ENCODE results near the gene MICU1. TPM values are rescaled to one million over a fixed set of nuclear protein-coding genes. Genes with fewer than 3 reads are reported as not detected.

MICU1 gene
- total and polyA plus RNA-seq, 12 donors = 34.2 to 54.1 (median 44.3) TPM

- Histone ChIP-seq H3K27ac (peak overlapping the region; percentile 36 to 88 (median 84)), H3K4me1 (peaks cover 2 to 20% (median 11%) of the 10 kb centered on the region in 9 donors), H3K4me3 (peak overlapping the region; percentile 66 to 95 (median 81)), H3K9me3 (no peaks in the 10 kb centered on the region), H3K27me3 (no peaks in the 10 kb centered on the region), H3K36me3 (peaks cover 0 to 9% (median 0%) of the 10 kb centered on the region in 9 donors)
- intact Hi-C loops (cut with DNase I) = loop anchor here in 5 of 10 donors (5.0 kb wide), 2 partner anchors 67 to 207 kb away; partner anchors contain the start of gene MCU (in 2 of the 5)
- TF ChIP-seq CTCF (IDR thresholded peaks at IDR 0.05) = no peak
- peak in 3 of 8 donors; percentile 3 to 4 (median 3) for ATAC-seq
- no peak for DNase-seq
- WGBS, 2 donors = 1 to 2% methylated on average over 10 of the region's 10 CpGs
These were observed 637 bp downstream of the MICU1 start for GRCh38 chr10:72625276-72625607.

- TF ChIP-seq CTCF (IDR thresholded peaks at IDR 0.05) = no peak
- ATAC-seq = no peak
- 100% methylated on average over 1 of the region's 1 CpG for WGBS, 2 donors
These were observed 3.6 kb downstream of the MICU1 start for GRCh38 chr10:72622271-72622670.

GRCh38 chr10:72616716-72617115 is 9.2 kb downstream of the MICU1 start:
- peak in 6 of 8 donors; percentile 29 to 86 (median 73) for ATAC-seq
- intact Hi-C loops (cut with DNase I) = no loop called here
- 42 to 65% methylated on average over 1 of the region's 1 CpG for WGBS, 2 donors
- H3K9me3 ChIP-seq = peaks cover 0 to 10% (median 0%) of the 10 kb centered on the region in 11 donors
- peaks cover 0 to 4% (median 0%) of the 10 kb centered on the region in 9 donors for H3K36me3 ChIP-seq
- H3K4me1 ChIP-seq = peaks cover 0 to 23% (median 10%) of the 10 kb centered on the region in 9 donors
- DNase-seq = peak in 1 of 2 donors; percentile 51
- TF ChIP-seq CTCF (IDR thresholded peaks at IDR 0.05) = no peak
- peak overlapping the region in 3 of 10 donors; percentile 2 to 58 (median 30) for H3K27ac ChIP-seq
- no peak overlapping the region for H3K4me3 ChIP-seq
- H3K27me3 ChIP-seq = no peaks in the 10 kb centered on the region

More at GRCh38 chr10:72622271-72622670, 3.6 kb downstream of the MICU1 start:
- intact Hi-C loops (cut with DNase I) = no loop called here
- H3K9me3 ChIP-seq = no peaks in the 10 kb centered on the region
- peaks cover 2 to 22% (median 11%) of the 10 kb centered on the region in 9 donors for H3K4me1 ChIP-seq
- H3K27ac ChIP-seq = no peak overlapping the region
- no peak for DNase-seq
- H3K36me3 ChIP-seq = peaks cover 0 to 9% (median 0%) of the 10 kb centered on the region in 9 donors
- no peaks in the 10 kb centered on the region for H3K27me3 ChIP-seq
- no peak overlapping the region for H3K4me3 ChIP-seq

- WGBS, 2 donors = 85 to 87% methylated on average over 3 of the region's 3 CpGs
- Histone ChIP-seq H3K27me3 (no peaks in the 10 kb centered on the region), H3K4me1 (peaks cover 0 to 28% (median 11%) of the 10 kb centered on the region in 9 donors), H3K9me3 (peaks cover 0 to 10% (median 0%) of the 10 kb centered on the region in 11 donors), H3K27ac (peak overlapping the region in 2 of 10 donors; percentile 30 to 58), H3K4me3 (no peak overlapping the region), H3K36me3 (peaks cover 0 to under 1% (median 0%) of the 10 kb centered on the region in 9 donors)
- DNase-seq (no peak), ATAC-seq (no peak)
- intact Hi-C loops (cut with DNase I) = no loop called here
- no peak for TF ChIP-seq CTCF (IDR thresholded peaks at IDR 0.05)
These were observed 9.9 kb downstream of the MICU1 start for GRCh38 chr10:72615970-72616369.

Measured in heart right ventricle (tissue), 16 donors.